Right atrium auricular region (tissue), 2 donors: ENCODE results near the gene CCDC6. TPM values are rescaled to one million over a fixed set of nuclear protein-coding genes. Genes with fewer than 3 reads are reported as not detected.

Experiments used
- DNase-seq: peaks from one replicate; pipeline ENCODE4 v3.0.0-alpha.2; 2019; ENCODE audit warnings: low spot score
- H3K27ac ChIP-seq, 2 donors: fragments of 200-600 bp; sonication (generic); 1 replicate in 1 of 2; 2 replicates in 1 of 2; pipeline ENCODE4 v1.5.1; 2016 to 2019
- H3K27me3 ChIP-seq, 2 donors: fragments of 200-600 bp; sonication (generic); one replicate each; pipeline versions ENCODE4 v1.5.1 to v1.6.0; 2017 to 2019
- H3K36me3 ChIP-seq: fragments of 200-600 bp; sonication (generic); one replicate; pipeline ENCODE4 v1.5.1; 2016
- H3K4me1 ChIP-seq, 2 donors: fragments of 200-600 bp; sonication (generic); one replicate each; pipeline versions ENCODE4 v1.5.1 to v1.6.0; 2017 to 2019
- H3K4me3 ChIP-seq, 2 donors: fragments of 200-600 bp; sonication (generic); 1 replicate in 1 of 2; 2 replicates in 1 of 2; pipeline ENCODE4 v1.5.1; 2017 to 2019; ENCODE audit warnings: mild to moderate bottlenecking in 1 of 2, moderate library complexity in 1 of 2
- H3K9me3 ChIP-seq, 2 donors: fragments of 200-600 bp; sonication (generic); one replicate each; pipeline ENCODE4 v1.5.1; 2019
- total RNA-seq, 2 donors: library from RNA; depleted of rRNA; stranded (reverse); fragments of >200 nt; gene quantifications; one replicate each; pipeline ENCODE4 v1.1.0, GENCODE V29; 2016
- TF ChIP-seq, protein P1 (sequence below), 2 donors: fragments of 200-600 bp; sonication (generic); IDR thresholded peaks; one replicate each; pipeline ENCODE4 v1.5.1; 2019; ENCODE audit warnings: antibody characterized with exemption in 2 of 2

The CCDC6 gene
- total RNA-seq, 2 donors from 2014 or later = 19.1 to 22.7 TPM

- Histone ChIP-seq H3K4me3 (no peak overlapping the region), H3K27me3 (no peaks in the 10 kb centered on the region), H3K9me3 (no peaks in the 10 kb centered on the region), H3K27ac (peak overlapping the region in 1 of 2 donors; percentile 4), H3K36me3 (peaks cover 5% of the 10 kb centered on the region), H3K4me1 (peaks cover 0 to 7% of the 10 kb centered on the region in 2 donors)
- TF ChIP-seq, protein P1, sequence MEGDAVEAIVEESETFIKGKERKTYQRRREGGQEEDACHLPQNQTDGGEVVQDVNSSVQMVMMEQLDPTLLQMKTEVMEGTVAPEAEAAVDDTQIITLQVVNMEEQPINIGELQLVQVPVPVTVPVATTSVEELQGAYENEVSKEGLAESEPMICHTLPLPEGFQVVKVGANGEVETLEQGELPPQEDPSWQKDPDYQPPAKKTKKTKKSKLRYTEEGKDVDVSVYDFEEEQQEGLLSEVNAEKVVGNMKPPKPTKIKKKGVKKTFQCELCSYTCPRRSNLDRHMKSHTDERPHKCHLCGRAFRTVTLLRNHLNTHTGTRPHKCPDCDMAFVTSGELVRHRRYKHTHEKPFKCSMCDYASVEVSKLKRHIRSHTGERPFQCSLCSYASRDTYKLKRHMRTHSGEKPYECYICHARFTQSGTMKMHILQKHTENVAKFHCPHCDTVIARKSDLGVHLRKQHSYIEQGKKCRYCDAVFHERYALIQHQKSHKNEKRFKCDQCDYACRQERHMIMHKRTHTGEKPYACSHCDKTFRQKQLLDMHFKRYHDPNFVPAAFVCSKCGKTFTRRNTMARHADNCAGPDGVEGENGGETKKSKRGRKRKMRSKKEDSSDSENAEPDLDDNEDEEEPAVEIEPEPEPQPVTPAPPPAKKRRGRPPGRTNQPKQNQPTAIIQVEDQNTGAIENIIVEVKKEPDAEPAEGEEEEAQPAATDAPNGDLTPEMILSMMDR (IDR thresholded peaks at IDR 0.05) = no peak
- DNase-seq = no peak
Observed at GRCh38 chr10:59844436-59844835, 61.9 kb downstream of the CCDC6 start.

GRCh38 chr10:59843748-59844147 lies 62.6 kb downstream of the CCDC6 start:
- Histone ChIP-seq H3K36me3 (peaks cover 5% of the 10 kb centered on the region), H3K4me1 (peaks cover 0 to 7% of the 10 kb centered on the region in 2 donors), H3K9me3 (no peaks in the 10 kb centered on the region), H3K4me3 (no peak overlapping the region), H3K27ac (peak overlapping the region in 1 of 2 donors; percentile 4), H3K27me3 (no peaks in the 10 kb centered on the region)
- no peak for DNase-seq
- TF ChIP-seq, protein P1 (IDR thresholded peaks at IDR 0.05) = no peak

DNA sequence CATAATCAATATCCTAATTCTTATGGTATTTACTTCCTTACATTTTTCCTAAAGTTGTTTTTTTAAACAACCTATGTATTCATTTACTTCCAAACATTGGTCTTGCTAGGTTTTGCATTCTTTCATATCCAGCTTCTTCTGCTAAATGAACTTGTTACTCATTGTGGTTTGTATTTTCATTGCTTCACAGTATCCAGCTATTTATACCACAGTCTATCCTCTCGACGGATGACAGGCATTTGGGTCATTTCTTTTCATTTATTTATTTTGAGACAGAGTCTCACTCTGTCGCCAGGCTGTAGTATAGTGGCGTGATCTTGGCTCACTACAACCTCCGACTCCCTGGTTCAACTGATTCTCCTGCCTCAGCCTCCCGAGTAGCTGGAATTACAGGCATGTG lies 66.8 kb downstream of the CCDC6 start:
- Histone ChIP-seq H3K36me3 (peaks cover 5% of the 10 kb centered on the region), H3K9me3 (no peaks in the 10 kb centered on the region), H3K27me3 (no peaks in the 10 kb centered on the region), H3K4me3 (no peak overlapping the region), H3K27ac (no peak overlapping the region), H3K4me1 (peaks cover 0 to 7% of the 10 kb centered on the region in 2 donors)
- TF ChIP-seq, protein P1 (IDR thresholded peaks at IDR 0.05) = no peak
- no peak for DNase-seq

- H3K36me3 ChIP-seq = peaks cover 5% of the 10 kb centered on the region
- peaks cover 0 to 4% of the 10 kb centered on the region in 2 donors for H3K4me1 ChIP-seq
- TF ChIP-seq, protein P1 (IDR thresholded peaks at IDR 0.05) = no peak
- DNase-seq = no peak
- H3K27me3 ChIP-seq = no peaks in the 10 kb centered on the region
- H3K4me3 ChIP-seq = no peak overlapping the region
- H3K27ac ChIP-seq = no peak overlapping the region
- no peaks in the 10 kb centered on the region for H3K9me3 ChIP-seq
Observed at GRCh38 chr10:59838085-59838789, 68.1 kb downstream of the CCDC6 start.

DNA sequence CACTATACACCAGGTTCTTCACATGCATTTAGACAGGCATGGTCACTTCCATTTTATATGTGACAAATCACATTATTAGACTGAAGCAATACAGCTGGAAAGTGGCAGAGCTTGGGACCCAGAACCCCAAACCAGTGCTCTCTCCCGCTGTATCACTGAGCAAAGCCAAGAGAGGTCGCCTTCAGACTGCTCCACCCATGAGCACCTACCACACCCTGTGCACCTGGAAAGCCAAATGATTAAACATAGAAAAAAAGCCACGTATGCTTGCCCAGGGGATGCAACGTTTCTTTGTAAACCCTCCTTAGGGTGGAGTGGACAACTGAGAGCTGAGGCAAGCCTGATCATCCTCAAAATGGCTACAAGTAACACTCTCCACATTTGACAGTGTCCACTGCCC lies 72.5 kb downstream of the CCDC6 start:
- Histone ChIP-seq H3K4me3 (no peak overlapping the region), H3K9me3 (no peaks in the 10 kb centered on the region), H3K4me1 (peaks cover 0 to 7% of the 10 kb centered on the region in 2 donors), H3K36me3 (peaks cover 10% of the 10 kb centered on the region), H3K27ac (no peak overlapping the region), H3K27me3 (no peaks in the 10 kb centered on the region)
- DNase-seq = no peak
- TF ChIP-seq, protein P1 (IDR thresholded peaks at IDR 0.05) = no peak

GRCh38 chr10:59832506-59832905 lies 73.8 kb downstream of the CCDC6 start:
- Histone ChIP-seq H3K4me3 (no peak overlapping the region), H3K4me1 (peaks cover 0 to 7% of the 10 kb centered on the region in 2 donors), H3K36me3 (peaks cover 10% of the 10 kb centered on the region), H3K27me3 (no peaks in the 10 kb centered on the region), H3K9me3 (no peaks in the 10 kb centered on the region), H3K27ac (no peak overlapping the region)
- TF ChIP-seq, protein P1 (IDR thresholded peaks at IDR 0.05) = no peak
- DNase-seq = no peak
